ENCODE data around the gene CDC73. TPM values are rescaled to one million over a fixed set of nuclear protein-coding genes. Genes with fewer than 3 reads are reported as not detected.

CDC73 gene
- total and polyA plus RNA-seq, 9 of the 15 experiments (the other 6 are each of a cell fraction or from before 2014, with no cell fraction given): 19.0 to 61.7 (median 30.1) TPM

DNA sequence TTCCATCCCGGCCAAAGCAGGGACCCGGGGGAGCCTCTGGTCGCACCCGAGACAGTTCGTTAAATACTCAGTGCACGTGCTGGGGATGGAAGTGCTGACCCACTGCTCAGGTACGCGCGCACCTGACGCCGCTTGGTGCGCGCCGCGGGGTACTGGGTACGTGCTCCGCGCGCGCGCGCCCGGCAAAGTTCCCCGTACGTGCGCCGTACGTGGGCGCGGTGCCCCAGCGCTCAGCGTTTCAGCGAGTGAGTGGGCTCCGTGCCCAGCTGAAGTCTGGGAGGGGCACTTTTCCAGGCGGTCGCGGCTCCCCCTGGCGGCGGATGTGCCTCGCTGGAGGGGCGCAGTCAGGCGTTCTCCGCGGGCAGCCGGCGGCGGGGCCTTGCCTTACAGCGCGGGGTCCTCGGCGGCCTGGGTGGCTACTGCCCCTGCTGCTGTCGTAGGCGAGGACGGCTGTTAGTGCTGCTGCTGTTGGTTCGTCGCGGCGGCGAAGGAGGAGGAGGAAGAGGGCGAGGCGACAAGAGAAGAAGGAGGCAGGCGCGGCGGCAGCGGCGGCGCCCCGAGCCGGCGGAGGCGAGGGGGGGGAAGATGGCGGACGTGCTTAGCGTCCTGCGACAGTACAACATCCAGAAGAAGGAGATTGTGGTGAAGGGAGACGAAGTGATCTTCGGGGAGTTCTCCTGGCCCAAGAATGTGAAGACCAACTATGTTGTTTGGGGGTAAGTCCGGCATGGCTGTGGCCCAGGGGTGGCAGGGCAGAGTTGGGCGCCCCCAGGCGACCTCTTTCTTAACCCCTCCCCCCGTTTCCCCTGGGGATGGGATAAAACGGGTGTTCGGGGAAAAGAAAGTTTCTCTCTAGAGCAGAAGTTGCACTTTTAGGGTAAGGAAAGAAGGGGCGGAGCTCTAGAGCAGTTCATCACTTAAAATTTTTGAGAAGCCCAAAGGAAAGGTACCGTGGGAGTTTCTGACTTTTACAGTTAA, at the start of gene CDC73 (continued):
- peak; percentile 69; the same call in 1 of the 2 replicates for TF ChIP-seq BRD4 (IDR thresholded peaks at IDR 0.05)
- TF ChIP-seq HDAC8 (tag; IDR thresholded peaks at IDR 0.05): peak; percentile 71; the same call in 1 of the 2 replicates
- TF ChIP-seq ZNF551 (CRISPR knock-in tag; IDR thresholded peaks at IDR 0.05): no peak
- peak in 1 of 2 experiments; percentile 90; a peak in 1 of 3 replicates for TF ChIP-seq CBX3 (IDR thresholded peaks at IDR 0.05; ENCODE audit: borderline replicate concordance in 1 of 2, low read length in 2 of 2)
- TF ChIP-seq NCOA1 (IDR thresholded peaks at IDR 0.05; ENCODE audit: low read depth): peak; percentile 61
- TF ChIP-seq, protein P1, sequence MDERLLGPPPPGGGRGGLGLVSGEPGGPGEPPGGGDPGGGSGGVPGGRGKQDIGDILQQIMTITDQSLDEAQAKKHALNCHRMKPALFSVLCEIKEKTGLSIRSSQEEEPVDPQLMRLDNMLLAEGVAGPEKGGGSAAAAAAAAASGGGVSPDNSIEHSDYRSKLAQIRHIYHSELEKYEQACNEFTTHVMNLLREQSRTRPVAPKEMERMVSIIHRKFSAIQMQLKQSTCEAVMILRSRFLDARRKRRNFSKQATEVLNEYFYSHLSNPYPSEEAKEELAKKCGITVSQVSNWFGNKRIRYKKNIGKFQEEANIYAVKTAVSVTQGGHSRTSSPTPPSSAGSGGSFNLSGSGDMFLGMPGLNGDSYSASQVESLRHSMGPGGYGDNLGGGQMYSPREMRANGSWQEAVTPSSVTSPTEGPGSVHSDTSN (CRISPR knock-in tag; IDR thresholded peaks at IDR 0.05; ENCODE audit: low read depth): no peak
- TF ChIP-seq, protein P1 (tag; conservative IDR thresholded peaks at IDR 0.05; ENCODE audit: low read depth): no peak
- peak; percentile 90 to 93 for TF ChIP-seq RAD21 (CRISPR knock-in tag; conservative IDR thresholded peaks at IDR 0.05 in 1 of 2, IDR thresholded peaks at IDR 0.05 in 1 of 2)
- TF ChIP-seq TCF3 (CRISPR knock-in tag; IDR thresholded peaks at IDR 0.05): peak; percentile 49; the same call in 1 of the 2 replicates
- peak; percentile 98 for TF ChIP-seq U2AF1 (optimal IDR thresholded peaks at IDR 0.05; ENCODE audit: low read depth, low read length)
- no peak for TF ChIP-seq HDAC3 (IDR thresholded peaks at IDR 0.05; ENCODE audit: borderline replicate concordance, partially characterized antibody)
- TF ChIP-seq PHB (CRISPR knock-in tag; IDR thresholded peaks at IDR 0.05): 0 out of 2 replicates have a peak, but pooled peaks have one; percentile 29
- TF ChIP-seq ETV5 (CRISPR knock-in tag; IDR thresholded peaks at IDR 0.05; ENCODE audit: low read depth): peak; percentile 85
- peak; percentile 89 for TF ChIP-seq BRD9 (IDR thresholded peaks at IDR 0.05; ENCODE audit: low read depth, partially characterized antibody)
- 0 out of 2 replicates have a peak, but pooled peaks have one; percentile 63 for TF ChIP-seq ESRRA (IDR thresholded peaks at IDR 0.05; ENCODE audit: borderline replicate concordance, low read depth)
- peak; percentile 92 for TF ChIP-seq HLTF (IDR thresholded peaks at IDR 0.05)
- TF ChIP-seq, protein P2, sequence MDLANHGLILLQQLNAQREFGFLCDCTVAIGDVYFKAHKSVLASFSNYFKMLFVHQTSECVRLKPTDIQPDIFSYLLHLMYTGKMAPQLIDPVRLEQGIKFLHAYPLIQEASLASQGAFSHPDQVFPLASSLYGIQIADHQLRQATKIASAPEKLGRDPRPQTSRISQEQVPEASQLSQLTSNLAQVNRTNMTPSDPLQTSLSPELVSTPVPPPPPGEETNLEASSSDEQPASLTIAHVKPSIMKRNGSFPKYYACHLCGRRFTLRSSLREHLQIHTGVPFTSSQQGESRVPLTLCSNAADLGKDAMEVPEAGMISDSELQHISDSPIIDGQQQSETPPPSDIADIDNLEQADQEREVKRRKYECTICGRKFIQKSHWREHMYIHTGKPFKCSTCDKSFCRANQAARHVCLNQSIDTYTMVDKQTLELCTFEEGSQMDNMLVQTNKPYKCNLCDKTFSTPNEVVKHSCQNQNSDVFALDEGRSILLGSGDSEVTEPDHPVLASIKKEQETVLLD (IDR thresholded peaks at IDR 0.05): peak; percentile 95
- TF ChIP-seq RBFOX2 (IDR thresholded peaks at IDR 0.05; ENCODE audit: low read depth, low read length): peak; percentile 99
- peak; percentile 81 for TF ChIP-seq TAF7 (tag; IDR thresholded peaks at IDR 0.05)
- TF ChIP-seq ARNT (IDR thresholded peaks at IDR 0.05): peak; percentile 48 to 97; a peak in 3 of 4 replicates
- TF ChIP-seq NUFIP1 (IDR thresholded peaks at IDR 0.05; ENCODE audit: partially characterized antibody): peak; percentile 19
- TF ChIP-seq, protein P3, sequence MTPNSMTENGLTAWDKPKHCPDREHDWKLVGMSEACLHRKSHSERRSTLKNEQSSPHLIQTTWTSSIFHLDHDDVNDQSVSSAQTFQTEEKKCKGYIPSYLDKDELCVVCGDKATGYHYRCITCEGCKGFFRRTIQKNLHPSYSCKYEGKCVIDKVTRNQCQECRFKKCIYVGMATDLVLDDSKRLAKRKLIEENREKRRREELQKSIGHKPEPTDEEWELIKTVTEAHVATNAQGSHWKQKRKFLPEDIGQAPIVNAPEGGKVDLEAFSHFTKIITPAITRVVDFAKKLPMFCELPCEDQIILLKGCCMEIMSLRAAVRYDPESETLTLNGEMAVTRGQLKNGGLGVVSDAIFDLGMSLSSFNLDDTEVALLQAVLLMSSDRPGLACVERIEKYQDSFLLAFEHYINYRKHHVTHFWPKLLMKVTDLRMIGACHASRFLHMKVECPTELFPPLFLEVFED (CRISPR knock-in tag; conservative IDR thresholded peaks at IDR 0.05): 0 out of 2 replicates have a peak, but pooled peaks have one; percentile 71
- TF ChIP-seq ZNF586 (CRISPR knock-in tag; conservative IDR thresholded peaks at IDR 0.05): no peak
